Measurements from ENCODE around the gene FAM168A. TPM values are rescaled to one million over a fixed set of nuclear protein-coding genes. Genes with fewer than 3 reads are reported as not detected.

Gene FAM168A
- total RNA-seq, 2 donors from 2014 or later = 30.9 to 40.8 TPM

- TF ChIP-seq CTCF (IDR thresholded peaks at IDR 0.05) = no peak
- H3K27me3 ChIP-seq = no peaks in the 10 kb centered on the region
- H3K27ac ChIP-seq = peak overlapping the region in 1 of 2 donors; percentile 41
- no peaks in the 10 kb centered on the region for H3K9me3 ChIP-seq
- no peak overlapping the region for H3K4me3 ChIP-seq
- no peaks in the 10 kb centered on the region for H3K36me3 ChIP-seq
- peaks cover 0 to 85% of the 10 kb centered on the region in 2 donors for H3K4me1 ChIP-seq
- DNase-seq (ENCODE audit: low spot score) = no peak
These were observed 217.0 kb downstream of the FAM168A start for GRCh38 chr11:73380897-73381410.

GRCh38 chr11:73380331-73380730, 217.6 kb downstream of the FAM168A start:
- no peaks in the 10 kb centered on the region for H3K36me3 ChIP-seq
- peaks cover 0 to 84% of the 10 kb centered on the region in 2 donors for H3K4me1 ChIP-seq
- peak overlapping the region in 1 of 2 donors; percentile 49 for H3K27ac ChIP-seq
- no peaks in the 10 kb centered on the region for H3K9me3 ChIP-seq
- no peak for TF ChIP-seq CTCF (IDR thresholded peaks at IDR 0.05)
- no peak for DNase-seq (ENCODE audit: low spot score)
- no peak overlapping the region for H3K4me3 ChIP-seq
- H3K27me3 ChIP-seq = no peaks in the 10 kb centered on the region

GRCh38 chr11:73379189-73379880, 218.6 kb downstream of the FAM168A start:
- H3K9me3 ChIP-seq = no peaks in the 10 kb centered on the region
- no peaks in the 10 kb centered on the region for H3K36me3 ChIP-seq
- no peak overlapping the region for H3K4me3 ChIP-seq
- H3K27ac ChIP-seq = peak overlapping the region in 1 of 2 donors; percentile 49
- TF ChIP-seq CTCF (IDR thresholded peaks at IDR 0.05) = no peak
- no peaks in the 10 kb centered on the region for H3K27me3 ChIP-seq
- peaks cover 0 to 76% of the 10 kb centered on the region in 2 donors for H3K4me1 ChIP-seq
- no peak for DNase-seq (ENCODE audit: low spot score)

- no peak for TF ChIP-seq CTCF (IDR thresholded peaks at IDR 0.05)
These were observed 220.9 kb downstream of the FAM168A start for GRCh38 chr11:73376803-73377629.

GRCh38 chr11:73376160-73376802, 221.6 kb downstream of the FAM168A start, which contains the start of gene RELT:
Gene RELT, plus strand, starts transcription at chr11:73376399. Its CDS starts 12,738 bp downstream, at chr11:73389137.
- H3K27ac ChIP-seq = peak within 1 kb of the TSS; percentile 89 to 94
- no peaks in the 10 kb centered on the region for H3K36me3 ChIP-seq
- TF ChIP-seq CTCF (IDR thresholded peaks at IDR 0.05) = peak; percentile 96
- peak; percentile 87 for DNase-seq (ENCODE audit: low spot score)
- H3K4me3 ChIP-seq = peak within 1 kb of the TSS; percentile 76 to 83
- H3K27me3 ChIP-seq = no peaks in the 10 kb centered on the region
- H3K4me1 ChIP-seq = peaks cover 0 to 55% of the 10 kb centered on the region in 2 donors
- H3K9me3 ChIP-seq = no peaks in the 10 kb centered on the region

More at GRCh38 chr11:73376803-73377629, 220.9 kb downstream of the FAM168A start:
- Histone ChIP-seq H3K4me3 (peak overlapping the region; percentile 76 to 83), H3K27ac (peak overlapping the region; percentile 89 to 94), H3K36me3 (no peaks in the 10 kb centered on the region), H3K9me3 (no peaks in the 10 kb centered on the region), H3K4me1 (peaks cover 0 to 62% of the 10 kb centered on the region in 2 donors), H3K27me3 (no peaks in the 10 kb centered on the region)
- peak; percentile 80 for DNase-seq (ENCODE audit: low spot score)
